HFFc6 (cell line): Measurements from ENCODE around the gene TOX3. TPM values are rescaled to one million over a fixed set of nuclear protein-coding genes. Genes with fewer than 3 reads are reported as not detected.

ENCODE experiments used
- DNase-seq: peaks from one replicate; pipeline ENCODE4 v3.0.0-alpha.2; 2018
- H3K27ac Mint-ChIP-seq: 2 replicates; pipeline ENCODE4 v1.8.0; 2020; ENCODE audit warnings: mild to moderate bottlenecking, mixed read lengths
- H3K27me3 Mint-ChIP-seq: 2 replicates; pipeline ENCODE4 v1.8.0; 2021; ENCODE audit warnings: mild to moderate bottlenecking, moderate library complexity, mixed read lengths; ENCODE audit not compliant: insufficient read depth
- H3K36me3 Mint-ChIP-seq: 2 replicates; pipeline ENCODE4 v1.8.0; 2021; ENCODE audit warnings: low read depth, mixed read lengths
- H3K4me1 Mint-ChIP-seq: 2 replicates; pipeline ENCODE4 v1.8.0; 2020; ENCODE audit warnings: low read depth, mixed read lengths
- H3K4me3 Mint-ChIP-seq: 2 replicates; pipeline ENCODE4 v1.8.0; 2020; ENCODE audit warnings: mild to moderate bottlenecking, moderate library complexity, mixed read lengths
- H3K9me3 Mint-ChIP-seq: 2 replicates; pipeline ENCODE4 v1.8.0; 2020; ENCODE audit warnings: mild to moderate bottlenecking, mixed read lengths
- total RNA-seq, 6 experiments: library from RNA; stranded (reverse); fragmentation: NEBNext Ultra II Directional; extraction: Animal tissue kit (Norgen Biotek cat#: 25700); gene quantifications; 2 replicates in 1 of 6; 3 replicates in 5 of 6; pipeline ENCODE4 v1.2.3, GENCODE V29; 2021
- TF ChIP-seq, protein P1 (sequence below): fragments of 200-600 bp; sonication (generic); IDR thresholded peaks from 2 replicates; pipeline ENCODE4 v1.5.0; 2021; ENCODE audit warnings: antibody characterized with exemption, mild to moderate bottlenecking

Gene TOX3
- total RNA-seq, 6 experiments from 2014 or later, result not detected

DNA sequence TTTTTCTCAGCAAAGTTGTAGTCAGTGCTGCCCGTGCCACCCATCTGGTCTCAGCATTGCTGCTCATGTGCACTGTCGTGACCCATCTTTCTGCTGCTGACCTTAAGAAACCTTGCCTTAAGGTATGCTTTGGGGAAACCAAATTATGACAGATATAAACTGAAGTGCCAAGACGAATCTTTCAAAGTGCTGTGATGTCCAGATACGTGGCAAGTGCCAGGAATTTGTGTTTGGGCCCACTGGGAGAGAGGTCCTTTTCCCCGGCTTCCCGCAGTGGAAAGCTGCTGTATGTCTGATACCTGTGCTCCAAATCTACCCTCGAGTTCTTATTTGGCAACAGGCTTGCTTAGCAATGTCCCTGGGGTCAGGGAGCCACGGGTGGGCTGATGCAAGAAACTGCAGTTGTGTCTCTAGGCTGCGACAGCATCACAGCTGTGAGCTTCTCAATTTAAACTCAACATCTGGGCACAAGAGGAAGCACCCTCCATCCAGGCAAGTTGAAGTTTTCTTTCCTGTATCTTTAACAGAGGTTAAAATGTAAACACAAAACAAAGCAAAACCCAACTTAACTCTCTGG lies 30.3 kb upstream of the TOX3 start:
- Mint-ChIP-seq H3K4me3 (no peak overlapping the region), H3K9me3 (peaks cover 61% of the 10 kb centered on the region), H3K36me3 (peaks cover 3% of the 10 kb centered on the region; the same call in 1 of the 2 replicates), H3K27ac (no peak overlapping the region), H3K27me3 (no peaks in the 10 kb centered on the region; the same call in none of the 2 replicates), H3K4me1 (no peaks in the 10 kb centered on the region)
- TF ChIP-seq, protein P1, sequence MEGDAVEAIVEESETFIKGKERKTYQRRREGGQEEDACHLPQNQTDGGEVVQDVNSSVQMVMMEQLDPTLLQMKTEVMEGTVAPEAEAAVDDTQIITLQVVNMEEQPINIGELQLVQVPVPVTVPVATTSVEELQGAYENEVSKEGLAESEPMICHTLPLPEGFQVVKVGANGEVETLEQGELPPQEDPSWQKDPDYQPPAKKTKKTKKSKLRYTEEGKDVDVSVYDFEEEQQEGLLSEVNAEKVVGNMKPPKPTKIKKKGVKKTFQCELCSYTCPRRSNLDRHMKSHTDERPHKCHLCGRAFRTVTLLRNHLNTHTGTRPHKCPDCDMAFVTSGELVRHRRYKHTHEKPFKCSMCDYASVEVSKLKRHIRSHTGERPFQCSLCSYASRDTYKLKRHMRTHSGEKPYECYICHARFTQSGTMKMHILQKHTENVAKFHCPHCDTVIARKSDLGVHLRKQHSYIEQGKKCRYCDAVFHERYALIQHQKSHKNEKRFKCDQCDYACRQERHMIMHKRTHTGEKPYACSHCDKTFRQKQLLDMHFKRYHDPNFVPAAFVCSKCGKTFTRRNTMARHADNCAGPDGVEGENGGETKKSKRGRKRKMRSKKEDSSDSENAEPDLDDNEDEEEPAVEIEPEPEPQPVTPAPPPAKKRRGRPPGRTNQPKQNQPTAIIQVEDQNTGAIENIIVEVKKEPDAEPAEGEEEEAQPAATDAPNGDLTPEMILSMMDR, result no peak
- no peak for DNase-seq

DNA sequence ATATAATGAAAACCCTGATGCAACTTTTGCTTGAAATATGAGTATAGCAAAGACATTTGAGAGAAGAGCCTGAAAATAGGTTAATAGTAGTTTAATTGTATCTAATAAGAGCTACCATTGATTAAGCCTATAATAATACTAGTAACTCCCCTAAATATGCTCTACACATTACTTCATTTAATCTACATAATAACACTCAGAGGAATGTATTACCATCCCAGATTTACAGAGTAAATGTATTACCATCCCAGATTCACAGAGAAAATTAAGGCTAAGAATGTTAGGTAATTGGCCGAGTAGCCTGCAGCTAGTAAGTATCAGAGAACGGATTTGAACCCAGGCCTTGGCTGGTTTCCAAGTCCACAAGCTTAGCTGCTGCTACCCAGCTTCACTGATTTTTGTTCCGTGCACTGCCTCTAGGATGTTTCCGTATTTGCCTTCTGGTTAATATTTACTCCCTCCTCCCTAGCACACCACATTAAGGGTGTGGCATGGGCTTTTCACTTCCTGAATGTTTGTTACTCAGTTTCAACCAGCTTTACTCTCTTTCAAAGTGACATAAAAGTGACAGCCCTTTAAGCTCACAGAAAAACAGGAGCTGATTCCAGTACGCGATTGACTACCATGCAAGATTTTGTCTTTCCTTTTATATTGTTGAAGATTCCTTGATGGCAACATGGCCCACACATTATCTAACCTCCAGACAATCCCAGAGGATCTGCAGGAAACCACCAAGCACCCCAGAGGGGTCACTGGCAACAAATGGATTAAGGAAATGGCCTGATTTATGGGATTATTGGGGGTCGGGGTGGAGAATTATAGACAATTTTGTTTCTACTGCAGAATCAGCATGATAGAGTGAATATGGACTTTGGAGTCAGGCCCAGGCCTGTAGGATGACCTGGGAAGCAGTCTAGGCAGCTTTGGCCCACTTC lies 26.7 kb upstream of the TOX3 start:
- Mint-ChIP-seq H3K4me3 (no peak overlapping the region), H3K4me1 (no peaks in the 10 kb centered on the region), H3K27ac (no peak overlapping the region), H3K36me3 (peaks cover 3% of the 10 kb centered on the region; the same call in 1 of the 2 replicates), H3K9me3 (peaks cover 60% of the 10 kb centered on the region), H3K27me3 (no peaks in the 10 kb centered on the region; the same call in none of the 2 replicates)
- TF ChIP-seq, protein P1, result no peak
- no peak for DNase-seq

DNA sequence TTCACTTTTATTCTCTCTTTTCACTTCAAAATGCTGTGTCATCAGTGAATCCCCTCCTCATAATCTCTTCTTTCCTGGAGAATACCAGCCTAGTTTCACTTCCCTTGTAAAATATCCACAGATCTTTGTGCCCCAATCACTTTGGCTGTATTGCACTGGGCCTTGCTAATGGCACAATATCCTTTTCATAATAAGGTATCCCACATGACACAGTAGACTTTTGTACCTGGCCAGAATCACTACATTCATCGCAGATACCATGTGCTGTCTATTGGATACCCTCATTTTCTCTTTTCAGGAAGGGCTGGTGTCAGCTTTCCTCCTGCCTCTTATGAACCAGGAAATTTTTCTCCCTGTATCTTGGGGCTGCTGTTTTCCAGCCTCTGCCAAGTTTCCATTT lies 25.7 kb upstream of the TOX3 start:
- no peaks in the 10 kb centered on the region for H3K4me1 Mint-ChIP-seq
- no peak for DNase-seq
- peaks cover 3% of the 10 kb centered on the region; the same call in 1 of the 2 replicates for H3K36me3 Mint-ChIP-seq
- no peak overlapping the region for H3K27ac Mint-ChIP-seq
- H3K27me3 Mint-ChIP-seq, result no peaks in the 10 kb centered on the region; the same call in none of the 2 replicates
- TF ChIP-seq, protein P1, result no peak
- peaks cover 59% of the 10 kb centered on the region for H3K9me3 Mint-ChIP-seq
- no peak overlapping the region for H3K4me3 Mint-ChIP-seq

DNA sequence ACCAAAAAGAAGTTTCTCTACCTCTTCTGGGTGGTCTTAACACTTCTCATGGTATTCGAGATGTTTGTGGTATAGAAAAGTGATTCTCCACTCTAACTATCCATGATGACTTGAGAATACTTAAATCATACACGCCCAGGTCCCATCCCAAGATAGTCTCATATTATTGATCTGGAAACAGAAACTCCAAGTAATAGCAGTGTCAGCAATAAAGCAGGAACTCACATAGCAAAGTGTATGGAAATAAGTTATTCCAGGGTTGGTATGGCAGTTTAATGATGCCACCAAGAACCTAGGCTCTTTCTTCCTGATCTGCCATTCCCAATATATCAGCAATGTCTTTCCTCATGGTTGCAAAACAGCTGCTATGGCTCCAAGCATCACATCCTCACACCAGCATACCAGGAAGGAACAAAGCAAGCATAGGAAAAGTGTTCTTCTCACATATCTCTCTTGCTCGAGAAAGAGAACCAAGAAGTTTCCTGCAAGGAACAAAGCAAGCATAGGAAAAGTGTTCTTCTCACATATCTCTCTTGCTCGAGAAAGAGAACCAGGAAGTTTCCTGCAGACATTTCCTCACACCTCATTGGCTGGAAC lies 23.6 kb upstream of the TOX3 start:
- TF ChIP-seq, protein P1, result no peak
- Mint-ChIP-seq H3K4me3 (no peak overlapping the region), H3K27me3 (no peaks in the 10 kb centered on the region; the same call in none of the 2 replicates), H3K27ac (no peak overlapping the region), H3K9me3 (peaks cover 54% of the 10 kb centered on the region), H3K4me1 (no peaks in the 10 kb centered on the region), H3K36me3 (peaks cover 12% of the 10 kb centered on the region; the same call in 1 of the 2 replicates)
- no peak for DNase-seq

DNA sequence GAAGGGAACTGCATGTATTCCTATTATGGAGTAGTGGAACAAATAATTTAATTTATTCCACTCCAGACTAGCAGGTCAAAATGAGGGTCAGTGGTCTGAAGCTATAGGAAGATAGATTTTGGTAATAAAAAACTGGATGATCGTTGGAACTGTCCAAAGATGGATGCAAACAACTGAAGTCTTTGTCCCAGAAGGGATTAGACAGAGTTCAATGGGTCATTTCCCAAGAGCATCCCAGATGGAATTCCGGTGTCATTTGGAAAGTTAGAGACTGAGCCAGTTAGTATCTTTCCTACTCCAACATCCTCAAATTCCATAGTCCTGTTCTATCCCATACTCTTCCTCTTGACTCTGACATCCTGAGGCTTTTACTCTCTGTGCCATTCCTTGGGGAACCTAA lies 22.8 kb upstream of the TOX3 start:
- Mint-ChIP-seq H3K4me3 (no peak overlapping the region), H3K4me1 (no peaks in the 10 kb centered on the region), H3K27ac (no peak overlapping the region), H3K9me3 (peaks cover 47% of the 10 kb centered on the region), H3K27me3 (no peaks in the 10 kb centered on the region; the same call in none of the 2 replicates), H3K36me3 (peaks cover 12% of the 10 kb centered on the region; the same call in 1 of the 2 replicates)
- TF ChIP-seq, protein P1, result no peak
- no peak for DNase-seq
